HG03060 (cell line): ENCODE results near the gene MYBPH.

ENCODE experiments used
- ATAC-seq: cut with Tn5 transposase; IDR thresholded peaks from one replicate; pipeline ENCODE4 v1.9.1; 2021; ENCODE audit warnings: low read depth, moderate number of reproducible peaks; ENCODE audit not compliant: unreplicated experiment

MYBPH gene

GRCh38 chr1:203167913-203168200 lies 7.8 kb downstream of the MYBPH start:
- ATAC-seq: no peak

DNA sequence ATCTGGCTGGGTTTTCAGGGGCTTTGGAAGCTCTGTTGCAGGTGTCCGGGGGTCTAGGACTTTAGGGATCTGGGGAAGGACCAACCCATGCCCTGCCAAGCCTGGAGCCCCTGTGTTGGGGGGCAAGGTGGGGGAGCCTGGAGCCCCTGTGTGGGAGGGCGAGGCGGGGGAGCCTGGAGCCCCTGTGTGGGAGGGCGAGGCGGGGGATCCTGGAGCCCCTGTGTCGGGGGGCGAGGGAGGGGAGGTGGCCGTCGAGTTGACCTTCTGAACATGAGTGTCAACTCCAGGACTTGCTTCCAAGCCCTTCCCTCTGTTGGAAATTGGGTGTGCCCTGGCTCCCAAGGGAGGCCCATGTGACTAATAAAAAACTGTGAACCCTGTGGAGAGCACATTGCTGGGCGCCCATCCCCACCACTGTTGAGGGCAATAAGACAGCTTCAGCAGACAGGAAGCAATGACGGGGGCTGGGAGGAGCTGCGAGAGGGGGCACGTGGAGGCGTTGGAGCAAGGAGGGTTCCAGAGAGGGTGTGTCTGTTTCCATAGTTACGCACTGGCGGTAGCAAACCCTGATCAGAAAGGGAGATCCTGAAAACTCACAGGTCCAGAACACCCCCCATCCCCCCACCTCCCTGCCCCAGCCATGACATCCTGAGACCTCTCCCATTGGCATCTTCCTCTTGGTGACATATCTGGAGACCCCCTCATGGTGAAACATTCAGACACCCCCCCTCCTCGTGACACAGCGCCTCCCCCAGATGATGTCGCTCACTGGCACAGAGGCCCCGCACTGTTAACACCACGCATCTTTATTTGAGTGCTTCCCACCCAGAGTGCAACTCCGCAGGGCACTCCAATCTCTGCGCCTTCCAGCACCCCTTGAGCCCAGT lies 8.4 kb downstream of the MYBPH start:
- no peak for ATAC-seq

DNA sequence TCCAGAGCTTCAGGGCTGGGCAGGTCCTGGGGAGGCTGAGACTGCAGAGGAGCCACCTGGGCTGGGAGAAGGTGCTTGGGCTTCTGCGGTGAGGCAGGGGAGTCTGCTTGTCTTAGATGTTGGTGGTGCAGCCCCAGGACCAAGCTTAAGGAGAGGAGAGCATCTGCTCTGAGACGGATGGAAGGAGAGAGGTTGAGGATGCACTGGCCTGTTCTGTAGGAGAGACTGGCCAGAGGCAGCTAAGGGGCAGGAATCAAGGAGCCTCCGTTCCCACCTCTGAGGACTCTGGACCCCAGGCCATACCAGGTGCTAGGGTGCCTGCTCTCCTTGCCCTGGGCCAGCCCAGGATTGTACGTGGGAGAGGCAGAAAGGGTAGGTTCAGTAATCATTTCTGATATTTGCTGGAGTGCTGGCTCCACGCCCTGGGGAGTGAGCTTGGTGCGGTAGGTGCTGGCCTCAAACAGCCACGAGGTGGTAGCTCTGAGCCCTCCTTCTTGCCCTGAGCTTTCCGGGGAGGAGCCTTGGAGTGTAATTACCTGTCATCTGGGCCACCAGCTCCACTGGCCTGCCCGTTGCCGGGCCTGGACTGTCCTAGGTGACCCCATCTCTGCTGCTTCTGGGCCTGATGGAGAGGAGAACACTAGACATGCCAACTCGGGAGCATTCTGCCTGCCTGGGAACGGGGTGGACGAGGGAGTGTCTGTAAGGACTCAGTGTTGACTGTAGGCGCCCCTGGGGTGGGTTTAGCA lies 9.3 kb downstream of the MYBPH start:
- no peak for ATAC-seq

DNA sequence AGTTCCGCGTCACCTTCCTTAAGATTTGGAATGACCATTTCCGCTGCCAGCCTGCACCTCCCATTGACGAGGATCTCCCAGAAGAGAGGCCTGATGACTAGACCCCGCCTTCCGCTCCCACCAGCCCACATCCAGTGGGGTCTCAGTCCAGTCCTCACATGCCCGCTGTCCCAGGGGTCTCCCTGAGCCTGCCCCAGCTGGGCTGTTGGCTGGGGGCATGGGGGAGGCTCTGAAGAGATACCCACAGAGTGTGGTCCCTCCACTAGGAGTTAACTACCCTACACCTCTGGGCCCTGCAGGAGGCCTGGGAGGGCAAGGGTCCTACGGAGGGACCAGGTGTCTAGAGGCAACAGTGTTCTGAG lies 9.8 kb downstream of the MYBPH start:
- ATAC-seq: no peak

GRCh38 chr1:203165101-203165799 lies 10.4 kb downstream of the MYBPH start:
- ATAC-seq: no peak

- no peak for ATAC-seq
These were observed 11.6 kb downstream of the MYBPH start for GRCh38 chr1:203163891-203164635.

DNA sequence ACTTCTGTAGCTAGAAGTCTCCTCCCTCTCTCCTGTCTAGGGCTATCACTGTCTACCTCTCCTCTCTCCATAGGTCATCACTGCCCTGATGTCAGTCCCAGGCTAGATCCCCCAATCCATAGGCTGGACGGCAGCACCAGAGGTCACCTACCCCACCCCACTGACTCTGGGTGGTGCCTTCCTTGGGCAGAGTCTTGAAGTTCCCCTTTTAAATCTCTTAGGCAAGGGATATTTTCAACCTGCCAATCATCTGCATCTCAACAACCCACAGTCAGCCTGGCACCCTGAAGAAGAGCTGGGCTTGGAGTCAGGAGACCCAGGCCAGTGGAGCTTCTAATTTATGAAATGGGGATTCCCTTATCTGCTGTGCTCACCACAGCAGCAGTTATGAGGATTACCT lies 13.2 kb downstream of the MYBPH start:
- ATAC-seq: no peak

DNA sequence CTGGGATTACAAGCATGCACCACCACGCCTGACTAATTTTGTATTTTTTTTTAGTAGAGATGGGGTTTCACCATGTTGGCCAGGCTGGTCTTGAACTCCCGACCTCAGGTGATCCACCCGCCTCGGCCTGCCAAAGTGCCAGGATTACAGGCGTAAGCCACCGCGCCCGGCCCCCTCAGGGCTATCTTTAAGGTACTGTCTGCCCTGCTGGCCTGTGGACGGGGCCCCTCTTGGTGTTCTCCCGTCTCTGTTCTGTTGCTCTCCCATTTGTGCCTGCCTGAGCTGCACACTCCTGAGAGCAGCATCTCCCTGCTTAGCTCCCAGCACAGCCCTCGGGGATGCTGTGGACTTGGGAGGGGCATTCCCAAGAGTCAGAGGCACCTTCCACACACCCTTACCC lies 13.9 kb downstream of the MYBPH start:
- ATAC-seq: no peak

DNA sequence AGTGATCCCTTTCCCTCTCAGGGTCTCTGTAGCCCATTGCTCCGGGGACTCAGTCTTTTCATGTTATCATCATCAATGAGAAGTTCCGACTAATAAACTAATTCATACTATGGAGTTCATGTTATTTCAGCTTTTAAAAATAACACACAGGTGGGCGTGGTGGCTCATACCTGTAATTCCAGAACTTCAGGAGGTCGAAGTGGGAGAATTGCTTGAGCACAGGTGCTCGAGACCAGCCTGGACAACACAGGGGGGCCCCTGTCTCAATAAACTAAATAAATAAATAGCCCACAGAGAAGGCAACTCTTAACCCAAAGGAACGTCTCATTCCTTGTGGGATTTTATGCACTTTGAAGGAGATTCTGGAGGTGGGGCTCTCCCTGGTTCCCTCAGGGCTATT lies 14.5 kb downstream of the MYBPH start:
- ATAC-seq: no peak

DNA sequence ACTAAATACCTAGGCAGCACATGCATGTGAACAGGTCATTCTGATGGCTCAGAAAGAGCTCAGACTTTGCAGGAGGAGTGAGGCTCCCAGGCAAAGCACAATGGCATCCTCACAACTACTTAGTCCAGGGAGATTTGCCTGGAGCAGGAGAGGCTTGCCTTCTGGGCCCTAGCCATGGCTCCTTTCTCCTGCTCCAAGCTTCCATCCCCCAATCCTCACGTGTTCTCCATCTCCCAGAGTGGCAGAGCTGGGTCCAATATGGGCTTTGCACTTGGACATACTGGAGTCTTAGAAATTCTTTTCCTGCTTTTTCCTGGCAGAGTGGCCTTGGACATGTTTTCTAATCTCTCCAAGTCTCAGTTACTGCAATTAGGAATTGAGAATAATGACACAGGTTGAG lies 15.8 kb downstream of the MYBPH start:
- ATAC-seq: no peak

- ATAC-seq: no peak
These were observed 16.5 kb downstream of the MYBPH start for GRCh38 chr1:203158960-203159665.

- ATAC-seq: no peak
These were observed 17.2 kb downstream of the MYBPH start for GRCh38 chr1:203158423-203158822.

DNA sequence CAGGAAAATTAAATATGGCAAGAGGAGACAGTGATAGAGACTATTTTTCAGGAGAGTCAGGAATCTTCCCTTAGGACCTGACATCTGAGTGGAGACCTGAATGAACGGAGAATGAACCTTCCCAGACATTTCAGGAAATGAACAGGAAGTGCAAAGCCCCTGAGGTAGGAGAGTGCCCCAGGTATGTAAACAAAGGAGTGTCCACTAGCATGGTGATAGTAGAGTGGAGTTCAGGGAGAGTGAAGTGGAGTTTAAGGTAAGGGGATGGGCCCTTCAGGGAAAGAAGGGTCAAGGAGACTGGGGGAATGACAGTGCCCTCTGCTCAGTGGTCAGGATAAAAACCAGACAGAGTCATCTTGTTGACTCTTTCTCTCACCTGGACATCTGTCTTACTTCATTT lies 19.3 kb downstream of the MYBPH start:
- no peak for ATAC-seq

GRCh38 chr1:203153989-203154821 lies 21.4 kb downstream of the MYBPH start:
- no peak for ATAC-seq

GRCh38 chr1:203153051-203153988 lies 22.3 kb downstream of the MYBPH start:
- ATAC-seq: no peak

DNA sequence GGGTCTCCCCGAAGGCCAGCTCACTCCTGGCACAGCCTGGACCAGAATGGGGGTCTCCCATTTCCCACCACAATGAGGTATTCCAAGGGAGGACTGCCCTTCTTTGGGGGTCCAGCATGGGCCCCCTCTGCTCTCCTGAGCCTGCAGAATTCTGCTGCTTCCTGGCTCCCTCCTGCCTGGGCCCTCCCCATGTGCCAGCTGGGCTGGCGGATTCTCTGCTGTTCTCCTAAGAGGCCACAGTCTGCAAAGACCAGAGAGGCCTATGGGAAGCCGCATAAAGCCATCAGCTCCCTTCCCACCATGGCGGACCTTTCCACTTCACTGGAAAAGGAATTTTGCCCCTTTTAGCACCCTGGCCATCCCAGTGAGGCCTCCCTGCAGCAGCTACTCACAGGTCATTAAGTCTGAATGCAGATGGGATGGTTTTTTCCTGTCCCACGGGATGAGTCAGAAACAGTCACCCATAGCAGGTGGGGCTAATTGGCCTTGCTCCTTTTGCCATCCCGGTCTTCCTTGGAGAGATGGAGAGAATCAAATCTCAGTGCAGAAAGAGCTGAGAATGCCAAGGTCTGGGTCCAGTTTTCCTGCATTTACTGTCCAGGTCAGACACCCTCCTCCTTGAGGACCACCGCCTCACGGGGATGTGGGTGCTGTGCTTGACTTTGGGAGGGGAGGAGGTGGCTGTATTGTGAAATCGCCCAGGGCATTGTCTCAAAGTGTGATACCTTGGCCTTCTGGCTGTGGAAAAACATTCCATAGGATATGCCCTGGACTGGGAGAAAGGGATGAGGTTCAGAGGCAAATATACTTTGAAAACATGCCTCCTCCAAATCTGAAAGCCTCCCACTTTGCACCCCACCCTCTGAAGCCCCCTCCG lies 23.2 kb downstream of the MYBPH start:
- ATAC-seq: no peak

DNA sequence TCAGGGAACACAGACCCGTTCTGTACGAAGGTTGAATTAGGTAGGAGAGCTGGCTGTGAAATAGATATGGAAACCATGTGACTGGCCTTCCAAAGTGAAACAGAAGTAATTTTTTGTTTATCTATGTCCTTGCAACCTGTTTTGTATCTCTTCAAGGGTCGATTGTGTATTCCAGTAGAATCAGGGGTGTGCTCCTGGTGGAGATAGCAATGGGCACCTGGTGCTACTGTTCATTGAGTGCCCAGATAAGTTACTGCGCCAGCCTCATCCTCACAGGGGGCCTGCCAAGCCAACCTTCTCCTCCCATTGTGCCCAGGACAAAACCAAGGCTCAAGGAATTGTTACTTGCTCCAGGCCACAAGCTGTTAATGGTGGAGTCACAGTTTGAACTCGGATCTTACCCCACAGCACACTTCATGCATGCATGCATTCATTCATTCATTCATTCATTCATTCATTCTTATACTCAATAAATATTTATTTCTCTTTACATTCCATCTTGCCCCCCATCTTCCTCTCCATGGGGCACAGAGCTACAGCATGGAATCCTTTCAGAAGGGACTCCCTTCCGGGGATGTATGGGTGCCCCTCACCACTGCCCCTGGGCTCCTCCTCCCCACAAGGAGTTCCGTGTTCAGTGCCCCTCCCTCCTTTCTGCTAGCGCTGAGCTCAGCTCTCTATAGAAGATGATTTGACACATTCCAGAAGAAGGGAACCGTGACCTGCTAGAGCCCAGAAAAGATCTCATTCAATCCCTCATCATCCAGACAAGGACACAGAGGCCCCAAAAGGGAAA lies 24.1 kb downstream of the MYBPH start:
- no peak for ATAC-seq
